Duodenal mucosa (tissue), 2 donors: ENCODE results near the gene MRPS21.

Experiments used
- H3K27ac ChIP-seq: one replicate; pipeline ENCODE4 v1.7.0; 2013; ENCODE audit warnings: low read depth, low read length
- H3K27me3 ChIP-seq, 2 donors: one replicate each; pipeline ENCODE4 v1.7.0; 2013; ENCODE audit warnings: low read length in 2 of 2, control low read depth in 1 of 2; ENCODE audit not compliant: insufficient read depth in 2 of 2, control insufficient read depth in 1 of 2
- H3K36me3 ChIP-seq, 2 donors: one replicate each; pipeline ENCODE4 v1.7.0; 2013; ENCODE audit warnings: low read length in 2 of 2, control low read depth in 1 of 2; ENCODE audit not compliant: insufficient read depth in 2 of 2, control insufficient read depth in 1 of 2
- H3K4me1 ChIP-seq, 2 donors: one replicate each; pipeline ENCODE4 v1.7.0; 2013; ENCODE audit warnings: low read length in 2 of 2, control low read depth in 1 of 2; ENCODE audit not compliant: insufficient read depth in 2 of 2, control insufficient read depth in 1 of 2
- H3K4me3 ChIP-seq, 2 donors: one replicate each; pipeline ENCODE4 v1.7.0; 2013; ENCODE audit warnings: low read length in 2 of 2, low read depth in 1 of 2
- H3K9ac ChIP-seq, 2 donors: one replicate each; pipeline ENCODE4 v1.7.0; 2013; ENCODE audit warnings: low read length in 2 of 2, low read depth in 1 of 2
- H3K9me3 ChIP-seq, 2 donors: one replicate each; pipeline ENCODE4 v1.7.0; 2013; ENCODE audit warnings: low read length in 2 of 2, control low read depth in 1 of 2; ENCODE audit not compliant: control insufficient read depth in 1 of 2

Gene MRPS21

DNA sequence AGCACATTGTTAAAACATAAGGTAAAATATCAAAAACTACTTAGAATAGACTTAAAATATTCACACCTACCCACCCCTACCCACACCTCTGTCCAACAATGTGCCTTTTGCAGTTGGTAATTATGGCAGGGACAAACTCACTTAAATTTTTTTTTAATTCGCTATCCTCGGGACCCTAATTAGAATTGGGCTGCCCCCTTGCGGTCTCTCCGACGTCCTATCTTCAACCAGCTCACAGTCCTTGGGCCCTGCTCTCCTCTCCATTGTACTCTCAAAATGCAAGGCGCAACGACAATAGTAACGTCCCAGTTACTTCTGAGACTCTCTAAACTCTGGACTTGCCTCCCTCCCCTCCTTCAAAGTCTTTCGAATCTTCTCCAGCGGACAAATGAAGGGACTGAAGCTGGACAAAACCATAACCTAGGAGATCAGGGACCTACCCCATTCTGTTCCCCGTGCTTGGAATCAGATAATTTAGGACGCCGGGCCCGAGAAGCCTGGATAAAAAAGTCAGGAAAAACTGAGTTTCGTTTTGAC, 12.4 kb upstream of the MRPS21 start:
- Histone ChIP-seq H3K4me1 (peaks cover 33 to 34% of the 10 kb centered on the region in 2 donors), H3K9ac (peak overlapping the region; percentile 48 to 59), H3K27me3 (no peaks in the 10 kb centered on the region), H3K4me3 (peak overlapping the region; percentile 82 to 90), H3K27ac (peak overlapping the region; percentile 69), H3K9me3 (no peaks in the 10 kb centered on the region), H3K36me3 (peaks cover 0 to under 1% of the 10 kb centered on the region in 2 donors)

GRCh38 chr1:150281758-150282557, 11.7 kb upstream of the MRPS21 start, which contains the start of gene CIART:
CIART (plus strand) TSS chr1:150282554; CDS start chr1:150283268, 714 bp downstream.
- Histone ChIP-seq H3K27me3 (no peaks in the 10 kb centered on the region), H3K36me3 (peaks cover 0 to 6% of the 10 kb centered on the region in 2 donors), H3K9me3 (no peaks in the 10 kb centered on the region), H3K9ac (peak within 1 kb of the TSS; percentile 48 to 59), H3K27ac (peak within 1 kb of the TSS; percentile 69), H3K4me3 (peak within 1 kb of the TSS; percentile 82 to 90), H3K4me1 (peaks cover 33 to 34% of the 10 kb centered on the region in 2 donors)

DNA sequence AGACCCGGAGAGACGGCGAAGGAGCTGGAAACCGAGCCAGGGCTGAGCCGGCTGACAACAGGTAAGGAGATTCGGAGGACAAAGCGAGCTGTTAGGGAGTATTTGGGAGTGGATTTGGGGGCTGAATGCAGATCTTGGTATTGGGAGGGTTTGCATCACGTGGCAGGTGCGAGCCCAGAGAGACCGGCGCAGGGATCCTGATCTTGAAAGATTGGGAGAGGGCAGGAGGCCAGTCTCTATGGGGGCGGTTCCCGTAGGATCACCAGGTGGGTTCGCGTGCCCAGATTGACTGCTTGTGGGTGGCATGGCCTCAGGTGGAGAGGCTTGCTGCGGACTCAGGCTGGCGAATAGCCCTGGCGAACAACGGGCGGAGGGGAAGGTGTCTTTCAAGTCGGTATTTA, 11.1 kb upstream of the MRPS21 start:
- H3K4me3 ChIP-seq = peak overlapping the region; percentile 82 to 90
- H3K9me3 ChIP-seq = no peaks in the 10 kb centered on the region
- peaks cover 33 to 34% of the 10 kb centered on the region in 2 donors for H3K4me1 ChIP-seq
- H3K9ac ChIP-seq = peak overlapping the region; percentile 36 to 44
- no peak overlapping the region for H3K27ac ChIP-seq
- H3K36me3 ChIP-seq = peaks cover 0 to 6% of the 10 kb centered on the region in 2 donors
- H3K27me3 ChIP-seq = no peaks in the 10 kb centered on the region

DNA sequence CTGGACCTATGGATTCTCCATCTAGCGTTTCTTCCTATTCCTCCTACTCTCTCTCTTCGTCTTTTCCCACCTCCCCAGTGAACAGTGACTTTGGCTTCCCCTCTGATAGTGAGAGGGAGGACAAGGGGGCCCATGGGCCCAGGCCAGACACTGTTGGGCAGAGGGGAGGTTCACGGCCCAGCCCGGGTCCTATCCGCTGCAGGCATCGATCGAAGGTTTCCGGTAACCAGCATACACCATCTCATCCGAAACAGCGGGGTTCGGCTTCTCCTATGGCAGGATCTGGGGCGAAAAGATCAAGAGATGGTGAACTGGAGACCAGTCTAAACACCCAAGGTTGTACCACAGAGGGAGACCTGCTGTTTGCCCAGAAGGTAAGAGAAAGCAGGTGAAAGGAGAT, 10.4 kb upstream of the MRPS21 start:
- H3K9ac ChIP-seq = no peak overlapping the region
- H3K9me3 ChIP-seq = no peaks in the 10 kb centered on the region
- H3K4me1 ChIP-seq = peaks cover 32 to 34% of the 10 kb centered on the region in 2 donors
- H3K27me3 ChIP-seq = no peaks in the 10 kb centered on the region
- no peak overlapping the region for H3K27ac ChIP-seq
- H3K4me3 ChIP-seq = peak overlapping the region in 1 of 2 donors; percentile 82
- peaks cover 0 to 6% of the 10 kb centered on the region in 2 donors for H3K36me3 ChIP-seq

DNA sequence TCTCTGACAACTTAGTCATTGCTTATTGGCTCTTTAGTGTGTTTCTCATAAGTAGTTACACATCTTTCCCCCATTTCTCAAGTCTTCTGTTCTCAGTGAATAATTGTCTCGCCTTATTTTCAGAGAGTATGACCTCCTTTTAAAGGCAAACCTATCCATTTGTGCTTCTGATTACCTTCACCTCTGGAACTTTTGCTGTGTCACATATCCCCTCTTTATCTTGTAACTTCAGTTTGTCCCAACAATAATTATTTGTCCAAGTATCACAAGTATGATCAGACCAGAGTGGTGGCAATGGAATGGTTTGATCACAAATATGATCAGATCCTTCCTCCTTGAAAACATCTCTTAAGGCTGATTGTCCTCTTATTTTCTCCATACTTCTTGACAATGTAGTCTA, 5.3 kb upstream of the MRPS21 start:
- Histone ChIP-seq H3K27me3 (no peaks in the 10 kb centered on the region), H3K27ac (no peak overlapping the region), H3K36me3 (peaks cover 0 to 6% of the 10 kb centered on the region in 2 donors), H3K9ac (no peak overlapping the region), H3K4me1 (peaks cover under 1 to 4% of the 10 kb centered on the region in 2 donors), H3K4me3 (no peak overlapping the region), H3K9me3 (no peaks in the 10 kb centered on the region)

DNA sequence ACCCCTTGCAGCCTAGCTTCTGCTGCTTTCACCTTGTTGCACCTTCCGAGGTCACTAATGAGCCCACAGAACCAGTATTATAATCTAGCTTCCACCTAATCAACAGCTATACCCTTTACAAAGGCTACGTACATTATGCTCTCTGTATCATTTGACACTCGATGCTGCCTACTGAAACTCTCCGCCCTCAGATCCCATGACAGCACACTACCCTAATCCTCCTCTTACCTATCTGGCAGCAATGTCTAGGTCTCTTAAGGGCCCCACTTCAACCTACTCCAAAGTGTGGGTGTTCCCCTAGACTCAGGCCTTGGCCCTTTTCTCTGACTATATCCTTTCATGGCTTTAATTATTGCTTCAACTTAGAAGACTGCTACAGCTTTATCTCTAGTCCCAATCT, 4.8 kb upstream of the MRPS21 start:
- H3K36me3 ChIP-seq = peaks cover 0 to 6% of the 10 kb centered on the region in 2 donors
- no peaks in the 10 kb centered on the region for H3K27me3 ChIP-seq
- H3K9ac ChIP-seq = no peak overlapping the region
- H3K27ac ChIP-seq = no peak overlapping the region
- no peak overlapping the region for H3K4me3 ChIP-seq
- peaks cover 0 to 6% of the 10 kb centered on the region in 2 donors for H3K4me1 ChIP-seq
- no peaks in the 10 kb centered on the region for H3K9me3 ChIP-seq

- H3K36me3 ChIP-seq = peaks cover 0 to 16% of the 10 kb centered on the region in 2 donors
- no peak overlapping the region for H3K4me3 ChIP-seq
- no peaks in the 10 kb centered on the region for H3K9me3 ChIP-seq
- H3K4me1 ChIP-seq = peaks cover 5 to 10% of the 10 kb centered on the region in 2 donors
- no peak overlapping the region for H3K9ac ChIP-seq
- H3K27me3 ChIP-seq = no peaks in the 10 kb centered on the region
- H3K27ac ChIP-seq = no peak overlapping the region
These were observed 1.8 kb downstream of the MRPS21 start for GRCh38 chr1:150295476-150295875.

DNA sequence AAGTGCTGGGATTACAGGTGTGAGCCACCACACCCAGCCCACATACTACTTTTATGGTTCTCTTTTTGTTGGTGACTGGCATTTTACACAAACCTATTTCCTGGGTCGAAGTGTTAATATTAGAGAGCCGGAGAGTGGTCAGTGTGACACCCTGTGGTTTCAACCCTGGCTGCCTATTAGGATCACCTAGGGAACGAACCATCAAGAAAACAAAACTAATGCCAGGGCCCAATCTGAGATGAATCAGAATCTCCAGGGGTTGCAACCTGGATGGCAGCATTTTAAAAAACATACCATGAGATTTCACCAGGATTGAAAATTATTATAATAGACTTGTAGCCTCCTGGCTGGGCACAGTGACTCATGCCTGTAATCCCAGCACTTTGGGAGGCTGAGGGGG, 6.1 kb downstream of the MRPS21 start:
- no peaks in the 10 kb centered on the region for H3K27me3 ChIP-seq
- no peak overlapping the region for H3K4me3 ChIP-seq
- H3K9me3 ChIP-seq = no peaks in the 10 kb centered on the region
- no peak overlapping the region for H3K9ac ChIP-seq
- peaks cover 8 to 42% of the 10 kb centered on the region in 2 donors for H3K36me3 ChIP-seq
- H3K4me1 ChIP-seq = peaks cover 0 to under 1% of the 10 kb centered on the region in 2 donors
- H3K27ac ChIP-seq = no peak overlapping the region

- Histone ChIP-seq H3K9ac (no peak overlapping the region), H3K27ac (no peak overlapping the region), H3K36me3 (peaks cover 8 to 35% of the 10 kb centered on the region in 2 donors), H3K27me3 (no peaks in the 10 kb centered on the region), H3K4me1 (no peaks in the 10 kb centered on the region), H3K4me3 (no peak overlapping the region), H3K9me3 (no peaks in the 10 kb centered on the region)
These were observed 8.7 kb downstream of the MRPS21 start for GRCh38 chr1:150302338-150302737.

- no peaks in the 10 kb centered on the region for H3K4me1 ChIP-seq
- H3K27me3 ChIP-seq = no peaks in the 10 kb centered on the region
- no peak overlapping the region for H3K9ac ChIP-seq
- H3K36me3 ChIP-seq = peaks cover 9 to 35% of the 10 kb centered on the region in 2 donors
- H3K4me3 ChIP-seq = no peak overlapping the region
- no peaks in the 10 kb centered on the region for H3K9me3 ChIP-seq
- no peak overlapping the region for H3K27ac ChIP-seq
These were observed 9.2 kb downstream of the MRPS21 start for GRCh38 chr1:150302902-150303301.
